HG03439 (cell line): ENCODE measurements around the gene ZFAND3.

Source experiments
- ATAC-seq: cut with Tn5 transposase; IDR thresholded peaks from one replicate; pipeline ENCODE4 v1.9.1; 2021; ENCODE audit warnings: mild to moderate bottlenecking, moderate library complexity; ENCODE audit not compliant: unreplicated experiment

The ZFAND3 gene

DNA sequence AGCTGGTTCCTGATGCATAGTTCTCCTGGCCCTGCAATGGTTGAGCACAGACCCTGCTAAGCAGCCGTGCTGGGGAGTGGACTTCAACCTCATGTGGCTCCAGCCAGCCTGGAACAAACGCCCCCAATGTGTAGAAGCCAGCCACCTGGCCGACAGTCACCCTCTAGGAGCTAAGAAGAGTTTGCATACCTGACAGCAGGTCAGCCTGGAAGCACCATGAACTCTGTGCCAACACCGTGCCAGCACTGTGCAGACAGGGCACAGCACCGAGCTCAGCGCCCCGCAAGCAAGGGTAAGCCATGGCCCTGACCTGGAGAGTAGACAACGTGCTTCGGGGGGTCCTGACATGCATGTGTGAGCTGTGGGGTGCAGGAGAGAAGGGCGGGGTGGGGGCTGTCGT is 356.3 kb downstream of the ZFAND3 start:
- ATAC-seq, result no peak

- no peak for ATAC-seq
These were observed 357.5 kb downstream of the ZFAND3 start for GRCh38 chr6:38176797-38177751.

DNA sequence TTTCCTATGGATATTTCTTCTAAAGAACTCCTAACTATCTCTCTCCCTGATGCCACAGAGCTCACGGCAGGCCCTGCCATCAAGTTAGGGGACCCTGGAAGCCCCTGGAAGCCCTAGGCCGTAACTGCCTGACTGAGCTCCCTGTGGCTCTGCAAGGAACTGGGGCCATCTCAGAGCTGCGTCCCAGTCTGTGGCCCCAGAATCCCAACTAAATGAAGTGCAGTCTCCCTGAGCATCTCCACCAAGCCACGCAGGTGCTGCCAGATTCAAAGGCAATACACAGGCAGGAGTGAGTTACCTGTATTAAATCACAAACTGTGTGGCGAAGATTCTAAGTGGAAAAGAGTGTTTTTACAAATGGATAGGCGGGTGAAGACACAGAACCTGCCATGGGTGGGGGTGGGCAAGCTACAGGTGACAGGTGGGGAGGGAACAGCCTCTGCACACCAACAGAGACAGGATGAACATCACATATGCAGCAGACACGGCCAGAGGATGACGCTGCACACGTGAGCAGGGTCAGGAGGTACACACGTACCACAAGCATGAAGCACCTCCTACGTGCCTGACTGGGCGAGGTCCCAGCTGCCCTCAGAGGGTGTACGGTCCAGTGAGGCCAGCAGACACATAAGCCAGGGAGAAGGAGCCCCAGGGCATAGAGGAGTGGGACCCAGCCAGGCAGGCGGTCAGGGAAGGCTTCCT is 358.5 kb downstream of the ZFAND3 start:
- no peak for ATAC-seq

- no peak for ATAC-seq
These were observed 359.0 kb downstream of the ZFAND3 start for GRCh38 chr6:38178584-38178886.

DNA sequence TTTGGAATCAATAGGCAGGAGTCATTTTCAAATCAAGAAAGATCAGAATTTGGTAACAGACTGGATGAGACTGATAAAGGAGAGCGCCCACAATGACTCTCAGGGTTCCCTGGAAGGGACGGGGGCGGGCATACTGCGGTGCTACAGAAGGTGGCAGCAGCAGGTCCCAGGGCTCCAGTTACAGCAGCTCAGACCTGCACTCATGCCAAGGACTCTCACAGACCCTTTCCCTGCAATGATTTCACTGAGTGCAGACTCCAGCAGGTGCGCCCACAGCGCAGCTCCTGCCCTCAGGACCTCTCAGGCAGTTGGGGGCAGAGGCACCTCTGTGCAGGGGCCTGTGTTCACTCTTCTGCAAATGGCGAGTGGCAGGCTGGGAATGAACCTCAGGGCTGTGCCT is 359.8 kb downstream of the ZFAND3 start:
- ATAC-seq, result no peak

DNA sequence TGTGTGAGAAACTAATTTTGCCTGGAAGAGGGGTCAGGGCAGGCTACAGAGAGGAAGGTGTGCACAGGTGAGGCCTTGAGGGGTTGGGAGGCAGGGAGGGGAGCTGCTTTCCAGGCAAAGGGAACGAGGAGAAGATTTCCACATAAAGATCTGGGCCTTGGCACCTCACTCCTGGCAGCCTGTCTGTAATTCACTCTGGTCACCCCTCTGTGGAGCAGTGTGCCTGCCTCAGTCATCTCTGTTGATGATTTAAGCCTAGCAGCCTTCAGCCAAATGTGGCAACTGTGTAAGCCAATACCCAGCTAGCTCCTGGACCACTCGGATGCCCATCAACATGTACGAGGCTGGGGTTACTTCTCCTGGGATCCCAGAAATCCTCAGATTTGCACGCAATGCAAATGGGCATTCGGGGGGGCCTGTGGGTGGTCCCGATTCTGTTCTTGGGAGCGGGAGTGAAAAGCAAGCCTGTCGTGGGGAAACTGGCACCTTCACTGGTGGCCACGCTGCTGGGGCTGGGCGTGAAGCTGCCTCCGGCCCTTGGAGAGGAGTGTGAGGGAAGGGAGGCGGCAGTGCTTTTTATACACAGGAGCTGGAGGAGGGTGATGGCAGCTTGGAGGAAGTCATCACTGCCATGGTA is 360.4 kb downstream of the ZFAND3 start:
- no peak for ATAC-seq

DNA sequence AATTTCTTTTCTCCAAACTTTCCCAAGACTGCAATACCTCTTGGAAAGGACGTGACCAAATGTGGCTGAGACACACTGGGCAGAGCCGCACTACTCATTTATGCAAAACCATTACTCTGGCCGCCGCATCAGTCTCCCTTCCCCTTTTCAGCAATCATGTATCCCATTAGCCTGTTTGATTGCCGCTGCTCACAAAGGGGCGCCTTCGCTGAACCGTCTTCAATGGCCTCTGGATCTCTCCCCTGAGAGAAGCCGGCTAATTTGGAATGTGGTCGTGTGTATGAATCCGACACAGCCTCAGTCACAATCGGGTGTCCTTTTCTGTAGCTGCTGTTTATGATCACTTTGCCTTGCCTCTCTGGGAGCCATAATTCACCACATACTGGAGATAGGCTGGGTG is 361.1 kb downstream of the ZFAND3 start:
- ATAC-seq, result no peak

DNA sequence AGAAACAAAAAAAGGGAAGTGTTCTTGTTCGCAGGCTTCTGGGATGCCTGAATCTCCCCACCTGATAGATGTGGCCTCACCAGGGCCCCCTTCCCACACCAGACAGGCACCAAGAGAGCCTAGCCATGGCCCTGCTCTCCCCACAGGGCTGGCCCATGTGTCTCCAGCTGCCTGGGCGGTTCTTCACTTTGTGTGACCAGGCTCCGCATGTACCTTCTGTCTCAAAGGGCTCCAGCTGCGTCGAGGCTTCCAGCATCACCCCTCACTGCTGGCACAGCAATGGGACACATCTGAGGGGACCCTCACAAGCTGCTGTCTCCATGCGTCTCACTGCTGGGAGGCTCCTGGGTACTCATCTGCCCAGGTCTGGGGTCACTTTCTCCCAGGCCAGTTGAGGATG is 362.9 kb downstream of the ZFAND3 start:
- no peak for ATAC-seq

GRCh38 chr6:38183856-38184584 is 364.5 kb downstream of the ZFAND3 start:
- ATAC-seq, result no peak

DNA sequence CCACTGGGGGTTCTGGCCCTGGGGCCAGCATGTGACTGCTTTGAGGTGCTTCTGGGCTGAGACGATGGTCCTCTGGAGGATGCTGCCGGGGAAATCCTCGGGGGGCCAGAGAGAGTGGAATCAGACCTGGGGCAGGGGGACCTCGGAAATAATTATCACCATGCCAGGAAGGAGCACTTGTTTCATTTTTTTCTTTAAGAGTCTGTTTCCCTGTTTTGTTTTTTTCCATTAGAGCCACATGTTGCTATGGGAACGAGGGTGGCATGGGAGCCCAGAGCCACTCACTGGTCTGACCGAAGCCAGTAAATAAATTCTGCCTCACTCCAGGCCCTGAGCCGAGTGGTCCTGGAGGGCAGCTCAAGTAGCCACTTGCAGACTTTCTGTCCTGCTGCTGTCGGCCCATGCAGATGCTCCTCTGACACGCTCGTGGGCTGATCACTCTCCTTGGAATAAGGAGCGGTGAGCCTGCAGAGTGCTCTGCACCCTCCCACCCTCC is 365.1 kb downstream of the ZFAND3 start:
- no peak for ATAC-seq

DNA sequence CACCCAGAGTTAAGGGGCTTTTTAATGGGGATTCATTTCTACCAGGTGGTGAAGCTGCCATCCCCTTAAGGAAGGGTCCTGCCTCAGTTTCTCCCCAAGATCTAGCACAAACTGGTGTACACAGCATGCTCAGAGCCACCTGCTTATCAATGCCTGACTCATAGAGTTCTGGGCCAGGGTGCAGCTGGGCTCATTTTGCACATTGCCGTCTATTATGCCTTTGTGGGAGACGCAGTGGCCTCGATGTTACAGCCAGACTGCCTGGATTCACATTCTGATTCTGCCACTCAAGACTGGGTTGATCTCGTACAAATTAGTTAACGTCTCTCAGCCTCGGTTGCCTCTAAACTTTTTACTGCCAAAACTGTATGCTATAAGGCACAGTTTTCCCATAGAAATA is 365.7 kb downstream of the ZFAND3 start:
- no peak for ATAC-seq

- no peak for ATAC-seq
These were observed 366.2 kb downstream of the ZFAND3 start for GRCh38 chr6:38185752-38186151.

DNA sequence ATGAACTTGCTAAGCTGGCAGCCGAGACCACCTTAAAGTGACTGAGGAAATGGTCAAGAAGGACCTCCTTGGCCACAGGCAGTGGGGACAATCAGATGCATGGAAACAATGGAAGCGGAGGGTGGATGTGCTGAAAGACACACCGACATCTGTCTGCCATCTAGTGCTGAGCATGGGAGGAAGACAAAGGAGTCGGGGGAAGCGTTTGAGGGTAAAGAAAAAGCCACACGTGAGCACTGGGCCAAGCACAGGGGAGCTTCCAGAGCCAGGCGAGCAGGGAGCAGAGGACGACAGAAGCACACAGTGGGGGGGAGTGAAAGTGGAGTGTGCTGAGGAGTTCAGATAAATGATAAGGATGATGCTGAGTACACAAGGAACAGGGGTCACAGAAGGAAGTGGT is 367.8 kb downstream of the ZFAND3 start:
- ATAC-seq, result no peak

DNA sequence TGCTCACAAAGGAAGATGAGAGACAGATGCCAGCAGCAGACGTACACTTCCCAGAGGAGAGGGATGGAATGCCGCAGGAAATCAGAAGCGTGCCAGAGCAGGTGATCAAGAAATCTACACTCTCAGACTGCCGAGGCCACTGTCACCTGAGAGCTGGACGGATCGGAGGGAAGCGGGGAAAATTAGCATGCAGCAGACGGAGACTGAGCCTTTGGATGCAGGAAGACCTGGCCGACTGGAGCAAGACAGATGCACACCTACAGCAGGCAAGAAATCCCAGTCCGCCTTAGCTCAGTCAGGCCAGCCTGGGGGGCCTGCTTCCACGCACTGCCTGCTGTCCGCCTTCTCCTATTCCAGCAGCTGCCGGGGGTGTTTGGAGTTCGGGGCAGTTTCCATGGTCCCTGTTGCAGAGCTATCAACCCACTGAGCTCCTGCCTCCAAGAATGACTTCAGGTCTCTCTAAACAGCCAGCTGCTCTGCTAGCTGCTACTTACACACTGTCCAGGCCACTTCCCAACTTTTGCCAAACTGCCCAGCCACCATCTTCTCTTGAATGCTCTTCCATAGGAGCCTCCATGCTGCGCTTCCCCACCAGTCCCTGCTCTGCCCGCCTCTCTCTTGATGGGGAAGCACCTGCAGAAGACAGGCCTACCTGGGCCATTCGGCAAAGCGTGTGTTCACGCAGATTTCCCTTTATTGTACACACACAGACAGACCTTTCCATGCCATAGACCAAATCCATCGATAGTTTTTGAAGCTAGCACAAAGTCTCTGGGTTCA is 368.5 kb downstream of the ZFAND3 start:
- ATAC-seq, result no peak

- no peak for ATAC-seq
These were observed 369.3 kb downstream of the ZFAND3 start for GRCh38 chr6:38188677-38189335.

DNA sequence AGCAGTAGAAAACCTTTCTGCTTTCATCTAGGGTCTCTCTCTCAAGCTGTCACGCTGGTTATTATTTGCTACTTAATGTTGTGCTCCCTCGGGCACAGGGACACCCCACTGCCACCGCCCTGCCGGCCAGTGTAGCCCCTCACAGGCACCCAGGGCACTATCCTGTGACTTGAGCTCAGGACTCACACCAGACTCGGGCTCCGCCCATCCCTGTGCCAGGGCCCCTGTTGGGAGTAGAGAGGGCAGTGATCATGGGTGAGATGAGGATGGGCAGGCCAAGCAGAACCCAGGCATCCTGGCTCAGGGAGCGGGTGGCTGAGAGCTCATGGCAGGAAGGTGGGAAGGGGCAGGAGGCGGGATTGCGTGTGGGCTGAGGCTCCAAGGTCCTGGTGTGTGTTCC is 371.9 kb downstream of the ZFAND3 start:
- no peak for ATAC-seq

DNA sequence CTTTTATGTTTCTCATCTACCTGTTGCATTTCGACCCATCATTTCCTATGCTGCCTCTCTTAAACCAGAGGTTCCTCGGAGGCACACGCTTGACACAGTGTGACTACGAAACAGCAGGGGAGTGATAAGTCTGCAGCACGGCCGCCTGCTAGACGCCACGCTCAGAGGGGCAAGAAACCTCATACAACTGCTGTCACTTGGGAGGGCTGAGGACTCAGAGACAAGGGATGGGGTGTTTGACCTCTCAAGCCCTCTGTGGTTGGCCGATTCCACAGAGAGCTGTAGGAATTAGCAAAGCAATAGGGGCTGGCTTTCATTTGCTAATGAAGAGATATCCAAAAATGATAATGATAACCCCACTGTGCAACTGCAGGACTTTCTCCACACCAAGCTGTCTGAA is 372.5 kb downstream of the ZFAND3 start:
- no peak for ATAC-seq

DNA sequence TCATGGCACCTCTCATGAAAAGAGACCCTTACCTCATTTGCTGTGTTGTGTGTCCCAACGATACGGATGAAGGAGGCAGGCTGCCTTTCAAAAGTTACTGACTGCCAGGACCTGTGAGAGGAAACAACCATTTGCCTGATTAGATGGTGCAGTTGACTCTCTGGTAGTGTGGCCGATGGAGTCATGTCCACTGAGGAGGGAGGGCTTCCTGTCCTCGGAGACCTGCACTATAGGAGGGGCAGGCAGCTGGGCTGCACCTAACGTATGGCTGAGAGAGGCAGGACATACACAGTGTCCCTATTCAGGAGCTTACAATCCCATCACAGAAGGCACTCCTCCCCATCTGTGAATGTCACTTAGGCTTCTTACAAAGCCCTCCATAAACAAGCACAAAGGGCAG is 373.0 kb downstream of the ZFAND3 start:
- no peak for ATAC-seq

DNA sequence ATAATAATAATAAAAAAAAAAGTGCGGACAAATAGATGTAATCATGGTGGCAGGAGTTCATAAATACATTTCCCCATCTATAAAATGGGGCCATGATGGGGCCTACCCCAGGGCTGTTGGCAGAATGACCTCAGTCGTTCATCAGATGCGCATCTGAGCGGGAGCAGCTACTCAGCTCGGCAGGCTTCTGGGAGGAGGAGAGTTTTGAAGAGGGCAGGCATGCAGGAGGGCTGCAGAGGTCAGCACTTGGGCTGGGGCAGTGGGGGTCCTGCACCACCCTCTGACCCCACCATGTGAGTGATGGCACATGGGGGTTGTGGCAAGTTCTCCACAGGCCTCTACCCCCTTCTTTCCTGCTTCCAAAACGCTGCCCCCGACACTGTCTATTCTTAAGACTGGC is 373.5 kb downstream of the ZFAND3 start:
- ATAC-seq, result no peak
